Muscle layer of duodenum (tissue), 2 donors: Measurements from ENCODE around the gene RASL10A.
A peak's percentile ranks its signal among the peaks of the same experiment; 100 is the strongest.

ENCODE experiments used
- H3K27ac ChIP-seq: one replicate; pipeline ENCODE4 v1.7.0; 2013; ENCODE audit warnings: mild to moderate bottlenecking, low read length
- H3K27me3 ChIP-seq: one replicate; pipeline ENCODE4 v1.7.0; 2013; ENCODE audit warnings: low read depth, mild to moderate bottlenecking, control low read depth, low read length
- H3K36me3 ChIP-seq, 2 donors: one replicate each; pipeline ENCODE4 v1.7.0; 2013; ENCODE audit warnings: low read length in 2 of 2, control low read depth in 1 of 2, mild to moderate bottlenecking in 1 of 2; ENCODE audit not compliant: insufficient read depth in 2 of 2, control insufficient read depth in 1 of 2
- H3K4me1 ChIP-seq, 2 donors: one replicate each; pipeline ENCODE4 v1.7.0; 2013; ENCODE audit warnings: low read length in 2 of 2, mild to moderate bottlenecking in 2 of 2, control low read depth in 1 of 2, moderate library complexity in 1 of 2; ENCODE audit not compliant: insufficient read depth in 2 of 2, control insufficient read depth in 1 of 2
- H3K4me3 ChIP-seq, 2 donors: one replicate each; pipeline ENCODE4 v1.7.0; 2013; ENCODE audit warnings: low read length in 2 of 2, low read depth in 1 of 2, mild to moderate bottlenecking in 1 of 2
- H3K9me3 ChIP-seq, 2 donors: one replicate each; pipeline ENCODE4 v1.7.0; 2013; ENCODE audit warnings: low read length in 2 of 2, control low read depth in 1 of 2, mild to moderate bottlenecking in 1 of 2; ENCODE audit not compliant: control insufficient read depth in 1 of 2
- donor health status: healthy.

Gene RASL10A

GRCh38 chr22:29316141-29316828 lies 788 bp upstream of the RASL10A start:
- Histone ChIP-seq H3K4me1 (peaks cover under 1 to 42% of the 10 kb centered on the region in 2 donors), H3K27me3 (peaks cover 20% of the 10 kb centered on the region), H3K36me3 (no peaks in the 10 kb centered on the region), H3K4me3 (peak overlapping the region in 1 of 2 donors; percentile 54), H3K9me3 (no peaks in the 10 kb centered on the region), H3K27ac (no peak overlapping the region)

DNA sequence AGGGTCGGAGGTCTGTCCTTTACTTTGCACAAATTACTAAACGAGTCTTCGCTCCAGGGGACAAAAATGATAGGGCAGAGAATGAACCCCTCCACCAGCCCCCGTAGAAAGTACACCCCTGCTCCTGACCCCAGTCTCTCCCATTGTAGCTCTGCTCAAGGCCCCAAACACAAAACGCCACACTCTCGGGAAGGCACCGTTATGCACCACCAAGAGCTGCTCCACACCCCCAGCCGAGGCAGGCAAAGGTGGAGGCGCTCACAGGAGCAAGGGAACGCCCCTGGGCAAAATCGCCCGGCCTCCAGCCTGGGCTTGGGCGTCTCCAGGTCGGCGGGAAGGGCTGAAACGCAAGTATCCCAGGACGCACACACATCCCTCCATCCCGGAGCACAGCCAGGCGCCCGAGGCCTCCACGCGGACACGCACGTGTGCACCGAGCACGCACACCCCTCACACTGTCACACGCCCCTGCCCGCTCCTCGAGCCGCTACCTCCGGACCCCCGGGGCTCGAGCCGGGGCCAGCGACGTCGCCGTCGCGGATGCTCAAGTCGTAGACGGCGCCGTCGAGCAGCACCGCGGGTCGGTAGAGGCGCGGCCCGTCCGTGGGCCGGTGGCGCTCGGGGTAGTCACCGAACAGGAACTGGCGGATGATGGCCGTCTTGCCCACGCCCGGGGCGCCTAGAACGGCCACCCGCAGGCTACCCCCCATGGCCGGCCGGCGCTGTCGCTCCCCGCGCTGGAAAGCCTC lies 786 bp downstream of the RASL10A start:
- no peaks in the 10 kb centered on the region for H3K36me3 ChIP-seq
- peak overlapping the region; percentile 27 to 54 for H3K4me3 ChIP-seq
- H3K9me3 ChIP-seq = no peaks in the 10 kb centered on the region
- H3K27me3 ChIP-seq = peaks cover 20% of the 10 kb centered on the region
- H3K27ac ChIP-seq = no peak overlapping the region
- peaks cover 6 to 55% of the 10 kb centered on the region in 2 donors for H3K4me1 ChIP-seq

DNA sequence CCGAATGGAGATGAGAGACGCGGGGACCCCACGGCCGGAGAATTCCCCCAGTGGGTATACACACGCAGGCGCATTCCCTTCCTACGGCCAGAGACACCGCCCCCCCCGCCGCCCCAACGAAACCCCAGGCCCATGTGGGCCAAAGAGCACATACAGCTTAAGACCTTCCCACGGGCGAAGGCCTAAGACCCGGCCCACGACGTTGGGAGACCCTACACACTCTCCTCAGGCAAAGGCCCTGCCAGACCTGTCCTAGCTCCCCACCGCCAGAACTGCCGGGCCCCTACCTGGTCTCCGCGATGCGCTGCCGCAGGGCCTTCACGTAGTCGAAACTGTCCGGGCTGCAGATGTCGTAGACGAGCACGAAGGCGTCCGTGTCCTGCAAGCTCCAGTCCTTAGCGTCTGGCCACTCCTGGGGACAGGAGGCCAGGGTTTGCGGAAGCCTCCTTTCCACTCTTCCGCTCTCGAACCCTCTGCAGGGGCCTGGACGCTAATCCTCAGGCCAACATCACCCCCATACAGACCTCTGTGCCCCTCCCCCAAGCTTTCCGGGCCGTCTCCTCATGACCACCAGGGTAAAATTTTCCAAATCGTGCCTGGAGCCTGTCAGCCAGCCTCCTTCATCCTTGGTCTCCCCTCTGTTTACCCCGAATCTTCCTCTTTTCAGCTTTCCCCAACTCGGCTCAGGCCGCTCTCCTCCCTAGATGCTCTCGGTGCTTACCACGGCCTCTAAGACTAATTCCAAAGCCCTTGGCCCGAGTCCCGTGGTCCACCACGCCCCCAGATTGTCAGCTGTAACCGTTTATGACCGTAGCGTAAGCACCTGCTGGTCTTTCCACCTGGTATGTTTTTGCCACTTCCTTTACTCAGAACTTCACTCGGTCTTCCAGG lies 1.7 kb downstream of the RASL10A start:
- Histone ChIP-seq H3K9me3 (no peaks in the 10 kb centered on the region), H3K27ac (no peak overlapping the region), H3K27me3 (peaks cover 20% of the 10 kb centered on the region), H3K4me1 (peaks cover 15 to 64% of the 10 kb centered on the region in 2 donors), H3K4me3 (peak overlapping the region; percentile 27 to 54), H3K36me3 (no peaks in the 10 kb centered on the region)

- H3K27me3 ChIP-seq = peaks cover 20% of the 10 kb centered on the region
- peaks cover 15 to 71% of the 10 kb centered on the region in 2 donors for H3K4me1 ChIP-seq
- no peak overlapping the region for H3K27ac ChIP-seq
- no peaks in the 10 kb centered on the region for H3K36me3 ChIP-seq
- no peak overlapping the region for H3K4me3 ChIP-seq
- H3K9me3 ChIP-seq = no peaks in the 10 kb centered on the region
Measured at GRCh38 chr22:29313126-29313575, 2.3 kb downstream of the RASL10A start.

DNA sequence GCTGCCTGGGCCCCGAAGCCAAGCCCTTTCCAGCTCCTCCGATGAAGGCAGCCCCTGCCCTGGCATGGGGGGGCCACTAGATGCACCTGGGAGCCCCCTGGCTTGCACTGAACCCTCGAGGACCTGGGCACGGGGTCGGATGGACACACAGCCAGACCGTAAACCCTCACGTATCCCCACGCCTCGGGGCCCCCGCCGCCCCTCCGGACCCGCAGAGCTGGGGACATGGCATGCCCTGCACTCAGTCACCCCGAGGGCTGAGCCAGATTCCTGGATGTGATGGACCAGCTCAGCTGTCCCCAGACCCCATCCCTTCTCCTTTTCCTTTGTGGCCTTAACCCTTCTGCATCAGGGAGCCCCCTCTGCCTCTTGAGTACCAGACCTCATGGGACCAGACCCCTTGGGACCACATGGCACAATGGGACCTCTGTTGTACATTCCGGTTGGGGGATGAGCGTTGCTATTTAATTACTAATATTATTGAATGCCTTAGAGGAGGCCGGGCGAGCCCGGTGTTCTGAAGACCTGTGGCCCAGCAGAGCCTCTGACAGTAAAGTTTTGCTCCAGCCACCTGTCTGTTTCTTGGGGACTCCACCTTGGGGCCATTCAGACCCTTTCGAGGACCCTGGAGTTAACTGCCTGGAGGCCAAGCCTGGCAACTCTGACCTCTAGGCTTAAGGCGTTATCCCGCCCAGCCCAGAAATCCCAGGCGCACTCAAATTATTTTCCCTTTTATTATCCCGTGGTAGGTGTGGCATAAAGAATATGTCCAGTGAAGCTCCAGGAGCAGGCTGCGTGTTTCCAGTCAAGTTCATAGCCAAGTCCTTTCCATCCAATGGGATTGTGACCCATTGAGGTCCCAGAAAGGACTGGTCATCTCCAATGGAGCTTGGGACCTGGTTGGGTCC lies 3.0 kb downstream of the RASL10A start:
- peaks cover 15 to 78% of the 10 kb centered on the region in 2 donors for H3K4me1 ChIP-seq
- H3K9me3 ChIP-seq = no peaks in the 10 kb centered on the region
- H3K27me3 ChIP-seq = peaks cover 20% of the 10 kb centered on the region
- H3K36me3 ChIP-seq = no peaks in the 10 kb centered on the region
- no peak overlapping the region for H3K27ac ChIP-seq
- peak overlapping the region in 1 of 2 donors; percentile 15 for H3K4me3 ChIP-seq

- Histone ChIP-seq H3K27me3 (peaks cover 20% of the 10 kb centered on the region), H3K4me1 (peaks cover 15 to 80% of the 10 kb centered on the region in 2 donors), H3K27ac (no peak overlapping the region), H3K36me3 (no peaks in the 10 kb centered on the region), H3K4me3 (peak overlapping the region in 1 of 2 donors; percentile 15), H3K9me3 (no peaks in the 10 kb centered on the region)
Measured at GRCh38 chr22:29311464-29312217, 3.9 kb downstream of the RASL10A start.

DNA sequence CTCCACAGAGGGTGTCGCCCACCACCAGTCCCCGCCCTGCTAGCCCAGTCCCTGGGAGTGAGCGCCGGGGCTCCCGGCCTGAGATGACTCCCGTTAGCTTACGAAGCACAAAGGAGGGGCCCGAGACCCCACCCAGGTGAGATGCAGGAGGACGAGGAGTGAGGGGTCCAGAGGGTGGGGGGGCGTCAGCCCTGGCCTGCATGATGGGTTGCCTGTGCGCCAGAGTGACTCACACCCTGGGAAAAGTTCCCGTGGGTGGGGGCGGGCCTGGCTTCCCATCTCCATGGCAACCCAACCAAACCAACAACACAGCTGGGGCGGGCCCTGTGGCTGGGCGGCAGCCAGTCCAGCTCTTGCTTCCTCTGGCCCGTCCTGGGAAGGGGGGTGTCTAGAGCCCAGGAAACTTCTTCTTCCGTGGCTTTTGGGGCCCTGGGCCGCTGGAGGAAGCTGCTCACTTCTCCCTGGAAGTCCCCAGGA lies 4.6 kb downstream of the RASL10A start:
- Histone ChIP-seq H3K27me3 (peaks cover 15% of the 10 kb centered on the region), H3K36me3 (no peaks in the 10 kb centered on the region), H3K27ac (no peak overlapping the region), H3K4me3 (peak overlapping the region in 1 of 2 donors; percentile 15), H3K9me3 (no peaks in the 10 kb centered on the region), H3K4me1 (peaks cover 15 to 78% of the 10 kb centered on the region in 2 donors)

- peak overlapping the region in 1 of 2 donors; percentile 15 for H3K4me3 ChIP-seq
Measured at GRCh38 chr22:29310065-29310862, 5.2 kb downstream of the RASL10A start.

DNA sequence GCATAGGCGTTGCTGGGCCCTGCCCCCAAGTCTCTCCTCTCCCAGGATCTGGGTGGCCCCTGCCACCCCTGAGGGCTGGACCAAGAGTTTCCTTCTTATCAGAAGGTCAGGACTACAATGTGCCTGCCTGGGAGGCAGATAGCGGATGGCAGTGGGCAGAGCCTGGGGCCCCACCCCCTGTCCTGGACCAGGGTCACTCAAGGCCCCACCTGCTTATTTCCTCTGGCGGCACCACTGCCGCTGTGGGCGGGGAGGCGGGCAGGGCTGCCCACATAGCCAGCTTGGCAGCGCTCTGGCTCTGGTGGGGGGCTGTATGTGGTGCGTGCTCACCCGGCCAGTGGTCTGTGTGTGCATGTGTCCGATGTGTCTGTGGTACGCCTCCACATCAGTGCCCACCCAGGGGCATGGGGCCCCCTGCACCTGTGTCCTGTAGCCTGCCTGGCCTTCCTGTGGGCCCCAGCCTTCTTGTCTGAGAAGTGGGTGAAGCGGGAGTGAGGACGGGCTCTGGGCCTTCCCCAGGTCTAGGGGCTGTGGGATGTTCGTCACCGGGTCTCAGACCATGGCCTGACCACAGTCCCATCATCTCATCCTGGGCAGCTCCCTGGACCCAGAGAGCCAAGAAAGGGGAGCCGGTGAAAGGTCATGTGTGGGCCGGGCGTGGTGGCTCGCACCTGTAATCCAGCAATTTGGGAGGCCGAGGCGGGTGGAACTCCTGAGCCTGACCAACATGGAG lies 6.0 kb downstream of the RASL10A start:
- H3K4me1 ChIP-seq = peaks cover 15 to 69% of the 10 kb centered on the region in 2 donors
- H3K27me3 ChIP-seq = peaks cover 11% of the 10 kb centered on the region

More at GRCh38 chr22:29310065-29310862, 5.2 kb downstream of the RASL10A start:
- H3K4me1 ChIP-seq = peaks cover 15 to 75% of the 10 kb centered on the region in 2 donors
- peaks cover 14% of the 10 kb centered on the region for H3K27me3 ChIP-seq
- H3K36me3 ChIP-seq = no peaks in the 10 kb centered on the region
- no peaks in the 10 kb centered on the region for H3K9me3 ChIP-seq
- H3K27ac ChIP-seq = no peak overlapping the region

More for the DNA sequence above, 6.0 kb downstream of the RASL10A start:
- Histone ChIP-seq H3K27ac (no peak overlapping the region), H3K4me3 (peak overlapping the region; percentile 21 to 95), H3K36me3 (no peaks in the 10 kb centered on the region), H3K9me3 (no peaks in the 10 kb centered on the region)
